Esophagus muscularis mucosa (tissue), 3 donors: ENCODE measurements around the gene CD300LF.

Experiments
- EP300 ChIP-seq: sonication (generic); formaldehyde crosslinking; IDR thresholded peaks from one replicate; pipeline ENCODE4 v1.6.1; 2017; ENCODE audit warnings: antibody characterized with exemption
- TF ChIP-seq, protein P1 (sequence below), 3 experiments: fragments of 200-600 bp in 2 of 3; fragments of 450-650 bp in 1 of 3; sonication (generic) in 2 of 3; IDR thresholded peaks; one replicate each; pipeline ENCODE4 v1.5.1; 2017 to 2019; ENCODE audit warnings: antibody characterized with exemption in 3 of 3, mild to moderate bottlenecking in 2 of 3, moderate library complexity in 1 of 3

DNA sequence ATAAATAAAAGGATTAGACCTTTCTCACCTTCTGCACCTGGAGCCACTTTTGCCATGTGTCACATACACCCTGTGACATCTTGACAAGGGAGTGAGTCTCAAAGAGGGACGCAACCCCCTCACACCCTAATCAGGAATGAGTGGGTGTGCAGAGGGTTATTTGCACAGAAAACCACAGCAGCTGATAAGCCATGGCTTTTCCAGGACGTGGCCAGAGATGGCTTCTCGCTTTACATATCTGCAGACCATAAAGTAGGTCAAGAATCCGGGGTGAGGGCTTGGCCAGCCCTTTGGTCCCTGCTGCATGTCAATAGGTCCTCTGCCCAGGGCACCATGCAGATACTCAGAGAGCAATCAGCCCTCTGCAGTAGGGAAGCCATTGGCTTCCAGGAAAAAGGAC lies 2.4 kb upstream of the CD300LF start:
- TF ChIP-seq, protein P1, sequence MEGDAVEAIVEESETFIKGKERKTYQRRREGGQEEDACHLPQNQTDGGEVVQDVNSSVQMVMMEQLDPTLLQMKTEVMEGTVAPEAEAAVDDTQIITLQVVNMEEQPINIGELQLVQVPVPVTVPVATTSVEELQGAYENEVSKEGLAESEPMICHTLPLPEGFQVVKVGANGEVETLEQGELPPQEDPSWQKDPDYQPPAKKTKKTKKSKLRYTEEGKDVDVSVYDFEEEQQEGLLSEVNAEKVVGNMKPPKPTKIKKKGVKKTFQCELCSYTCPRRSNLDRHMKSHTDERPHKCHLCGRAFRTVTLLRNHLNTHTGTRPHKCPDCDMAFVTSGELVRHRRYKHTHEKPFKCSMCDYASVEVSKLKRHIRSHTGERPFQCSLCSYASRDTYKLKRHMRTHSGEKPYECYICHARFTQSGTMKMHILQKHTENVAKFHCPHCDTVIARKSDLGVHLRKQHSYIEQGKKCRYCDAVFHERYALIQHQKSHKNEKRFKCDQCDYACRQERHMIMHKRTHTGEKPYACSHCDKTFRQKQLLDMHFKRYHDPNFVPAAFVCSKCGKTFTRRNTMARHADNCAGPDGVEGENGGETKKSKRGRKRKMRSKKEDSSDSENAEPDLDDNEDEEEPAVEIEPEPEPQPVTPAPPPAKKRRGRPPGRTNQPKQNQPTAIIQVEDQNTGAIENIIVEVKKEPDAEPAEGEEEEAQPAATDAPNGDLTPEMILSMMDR (IDR thresholded peaks at IDR 0.05) = no peak
- no peak for TF ChIP-seq EP300
